ENCODE data around the gene FOXF1. TPM values are rescaled to one million over a fixed set of nuclear protein-coding genes. Genes with fewer than 3 reads are reported as not detected.

FOXF1 gene
- total and polyA plus RNA-seq, 9 of the 15 experiments (the other 6 are each of a cell fraction or from before 2014, with no cell fraction given) = 0.04 TPM; not detected in 8

GRCh38 chr16:86504315-86505184 lies 5.8 kb upstream of the FOXF1 start (continued):
- no peak for TF ChIP-seq TSHZ1 (CRISPR knock-in tag; IDR thresholded peaks at IDR 0.05)
- TF ChIP-seq XRCC4 (IDR thresholded peaks at IDR 0.05; ENCODE audit: extremely low read depth, insufficient read depth, insufficient read length) = no peak
- TF ChIP-seq CCNT2 (IDR thresholded peaks at IDR 0.05; ENCODE audit: borderline replicate concordance, extremely low read depth, insufficient read length, low read depth, low read length) = no peak
- no peak for TF ChIP-seq SMARCE1 (IDR thresholded peaks at IDR 0.05)

Data from K562 (cell line).